HG02798 (cell line): ENCODE data around the gene PRKAR1B.
"Not testable (repeated sequence)": the region's sequence is repeated elsewhere in the genome, so short reads cannot be mapped to it uniquely, and the experiment has no call there.

ENCODE experiments used
- ATAC-seq: cut with Tn5 transposase; IDR thresholded peaks from one replicate; pipeline ENCODE4 v1.9.1; 2021; ENCODE audit warnings: mild to moderate bottlenecking; ENCODE audit not compliant: unreplicated experiment, poor library complexity

PRKAR1B gene

GRCh38 chr7:631964-632830, 94.9 kb downstream of the PRKAR1B start:
- no peak for ATAC-seq

- no peak for ATAC-seq
These were observed 95.8 kb downstream of the PRKAR1B start for GRCh38 chr7:631291-631711.

GRCh38 chr7:630539-630938, 96.5 kb downstream of the PRKAR1B start:
- ATAC-seq = no peak

- no peak for ATAC-seq
These were observed 97.0 kb downstream of the PRKAR1B start for GRCh38 chr7:630111-630511.

GRCh38 chr7:628826-629225, 98.3 kb downstream of the PRKAR1B start:
- ATAC-seq = no peak

GRCh38 chr7:628402-628763, 98.7 kb downstream of the PRKAR1B start:
- no peak for ATAC-seq

- ATAC-seq = no peak
These were observed 99.2 kb downstream of the PRKAR1B start for GRCh38 chr7:627661-628401.

GRCh38 chr7:625376-625971, 101.6 kb downstream of the PRKAR1B start:
- no peak for ATAC-seq

GRCh38 chr7:623464-623863, 103.6 kb downstream of the PRKAR1B start:
- no peak for ATAC-seq

- ATAC-seq = no peak
These were observed 105.4 kb downstream of the PRKAR1B start for GRCh38 chr7:621572-622285.

- ATAC-seq = no peak
These were observed 106.2 kb downstream of the PRKAR1B start for GRCh38 chr7:620885-621284.

GRCh38 chr7:620056-620455, 107.0 kb downstream of the PRKAR1B start:
- no peak for ATAC-seq

GRCh38 chr7:619368-619840, 107.7 kb downstream of the PRKAR1B start:
- no peak for ATAC-seq

- no peak for ATAC-seq
These were observed 108.3 kb downstream of the PRKAR1B start for GRCh38 chr7:618539-619367.

GRCh38 chr7:617614-618538, 109.2 kb downstream of the PRKAR1B start:
- ATAC-seq = no peak

GRCh38 chr7:613442-614140, 113.5 kb downstream of the PRKAR1B start:
- no peak for ATAC-seq

- ATAC-seq = not testable (repeated sequence)
These were observed 115.2 kb downstream of the PRKAR1B start for GRCh38 chr7:611837-612236.

- ATAC-seq = no peak
These were observed 115.7 kb downstream of the PRKAR1B start for GRCh38 chr7:611281-611810.
